Measurements from ENCODE around the gene AKAP1.

AKAP1 gene

GRCh38 chr17:57080718-57081117 lies 4.3 kb upstream of the AKAP1 start:
- no peak overlapping the region for H3K4me3 ChIP-seq (ENCODE audit: low read depth, low read length)
- no peaks in the 10 kb centered on the region for H3K36me3 ChIP-seq
- no peaks in the 10 kb centered on the region for H3K27me3 ChIP-seq
- DNase-seq = no peak
- no peaks in the 10 kb centered on the region for H3K4me1 ChIP-seq
- no peak for TF ChIP-seq CTCF (IDR thresholded peaks at IDR 0.05; ENCODE audit: low read depth, low read length)
- no peaks in the 10 kb centered on the region for H3K9me3 ChIP-seq

DNA sequence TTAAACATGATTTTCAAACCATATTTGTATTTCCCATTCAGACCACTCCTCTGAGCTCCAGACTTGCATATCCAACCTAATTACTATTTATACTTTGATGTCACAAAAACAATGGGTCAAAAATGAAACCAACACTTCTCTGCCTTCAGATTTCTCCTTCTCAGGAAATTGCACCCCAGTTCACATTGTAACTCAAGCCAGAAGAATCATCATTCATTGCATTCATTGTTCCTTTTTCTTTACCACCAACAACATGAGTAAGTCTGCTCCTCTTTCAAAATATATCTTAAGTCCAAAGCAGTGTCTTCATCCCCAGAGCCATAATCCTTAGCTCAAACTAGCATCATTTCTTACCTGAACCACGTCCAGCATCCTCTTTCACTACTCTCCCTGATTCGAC lies 2.6 kb upstream of the AKAP1 start:
- no peaks in the 10 kb centered on the region for H3K9me3 ChIP-seq
- H3K4me1 ChIP-seq = no peaks in the 10 kb centered on the region
- no peaks in the 10 kb centered on the region for H3K36me3 ChIP-seq
- H3K27me3 ChIP-seq = no peaks in the 10 kb centered on the region
- no peak overlapping the region for H3K4me3 ChIP-seq (ENCODE audit: low read depth, low read length)
- DNase-seq = no peak
- no peak for TF ChIP-seq CTCF (IDR thresholded peaks at IDR 0.05; ENCODE audit: low read depth, low read length)

- DNase-seq = no peak
- Histone ChIP-seq H3K36me3 (no peaks in the 10 kb centered on the region), H3K27me3 (no peaks in the 10 kb centered on the region), H3K4me3 (ENCODE audit: low read depth, low read length) (peak overlapping the region; percentile 94), H3K9me3 (no peaks in the 10 kb centered on the region), H3K4me1 (no peaks in the 10 kb centered on the region)
- no peak for TF ChIP-seq CTCF (IDR thresholded peaks at IDR 0.05; ENCODE audit: low read depth, low read length)
These were observed 665 bp upstream of the AKAP1 start for GRCh38 chr17:57084361-57084801.

- no peak; the same call in 1 of the 2 replicates for TF ChIP-seq CTCF (IDR thresholded peaks at IDR 0.05; ENCODE audit: low read depth, low read length)
- Histone ChIP-seq H3K4me1 (peaks cover 3% of the 10 kb centered on the region; the same call in 1 of the 2 replicates), H3K36me3 (no peaks in the 10 kb centered on the region), H3K9me3 (no peaks in the 10 kb centered on the region), H3K4me3 (ENCODE audit: low read depth, low read length) (peak overlapping the region; percentile 89), H3K27me3 (no peaks in the 10 kb centered on the region)
- peak; percentile 74 for DNase-seq
These were observed 512 bp downstream of the AKAP1 start for GRCh38 chr17:57085448-57086068.

GRCh38 chr17:57086069-57086930 lies 1.3 kb downstream of the AKAP1 start:
- H3K4me1 ChIP-seq = peaks cover 4% of the 10 kb centered on the region; the same call in 1 of the 2 replicates
- peak; percentile 21 for DNase-seq
- no peaks in the 10 kb centered on the region for H3K27me3 ChIP-seq
- H3K36me3 ChIP-seq = no peaks in the 10 kb centered on the region
- H3K9me3 ChIP-seq = no peaks in the 10 kb centered on the region
- peak overlapping the region; percentile 89 for H3K4me3 ChIP-seq (ENCODE audit: low read depth, low read length)
- TF ChIP-seq CTCF (IDR thresholded peaks at IDR 0.05; ENCODE audit: low read depth, low read length) = no peak

DNA sequence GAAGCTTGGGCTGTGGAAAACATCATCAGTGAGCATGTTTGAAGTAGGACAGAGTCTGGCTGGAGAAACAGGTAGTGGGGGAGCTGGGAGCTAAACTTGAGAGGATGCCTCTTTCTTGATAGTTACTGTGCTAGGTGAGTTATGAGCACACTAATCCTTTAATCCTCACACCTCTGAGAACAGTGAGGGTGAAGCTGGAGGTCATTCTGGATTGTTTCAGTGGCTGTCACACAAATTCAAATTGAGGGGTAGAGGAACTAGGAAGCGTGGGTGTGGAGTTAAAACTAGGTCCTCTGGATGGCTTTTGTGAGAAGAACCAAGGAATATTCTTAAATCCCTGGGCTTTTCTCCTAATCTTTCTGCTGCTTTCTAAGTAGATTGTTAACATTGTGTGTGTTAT lies 3.3 kb downstream of the AKAP1 start:
- H3K4me3 ChIP-seq (ENCODE audit: low read depth, low read length) = no peak overlapping the region
- no peak for TF ChIP-seq CTCF (IDR thresholded peaks at IDR 0.05; ENCODE audit: low read depth, low read length)

More for the DNA sequence above, 3.3 kb downstream of the AKAP1 start:
- peaks cover 4% of the 10 kb centered on the region; the same call in 1 of the 2 replicates for H3K4me1 ChIP-seq
- H3K9me3 ChIP-seq = no peaks in the 10 kb centered on the region
- H3K27me3 ChIP-seq = no peaks in the 10 kb centered on the region
- H3K36me3 ChIP-seq = no peaks in the 10 kb centered on the region
- DNase-seq = no peak

All from BE2C (cell line).